Neuronal stem cell (in vitro differentiated cells): ENCODE results near the gene LINGO3.
A peak's percentile ranks its signal among the peaks of the same experiment; 100 is the strongest.

Source experiments
- DNase-seq: peaks from one replicate; pipeline ENCODE4 v3.0.0-alpha.2; 2013; ENCODE audit warnings: low spot score
- H2AFZ ChIP-seq: one replicate; pipeline ENCODE4 v1.6.1; 2013; ENCODE audit warnings: mild to moderate bottlenecking, low read length, inconsistent platforms
- H2AK5ac ChIP-seq: 2 replicates; pipeline ENCODE4 v1.6.1; 2013; ENCODE audit warnings: low read depth, mild to moderate bottlenecking, inconsistent platforms, low read length, moderate library complexity, mixed read lengths
- H2BK120ac ChIP-seq: 2 replicates; pipeline ENCODE4 v1.6.1; 2013; ENCODE audit warnings: low read depth, mild to moderate bottlenecking, inconsistent platforms, low read length, moderate library complexity, mixed read lengths
- H2BK12ac ChIP-seq: one replicate; pipeline ENCODE4 v1.6.1; 2013; ENCODE audit warnings: low read length, inconsistent platforms
- H2BK15ac ChIP-seq: 2 replicates; pipeline ENCODE4 v1.6.1; 2013; ENCODE audit warnings: mild to moderate bottlenecking, low read length, inconsistent platforms, mixed read lengths
- H2BK5ac ChIP-seq: one replicate; pipeline ENCODE4 v1.6.1; 2013; ENCODE audit warnings: inconsistent platforms, mild to moderate bottlenecking, low read length, moderate library complexity
- H3K14ac ChIP-seq: one replicate; pipeline ENCODE4 v1.6.1; 2013; ENCODE audit warnings: low read length, inconsistent platforms
- H3K18ac ChIP-seq: 2 replicates; pipeline ENCODE4 v1.6.1; 2013; ENCODE audit warnings: low read length, inconsistent platforms
- H3K23ac ChIP-seq: 2 replicates; pipeline ENCODE4 v1.6.1; 2013; ENCODE audit warnings: low read depth, mild to moderate bottlenecking, mixed read lengths, low read length, inconsistent platforms; ENCODE audit not compliant: poor library complexity
- H3K27ac ChIP-seq: replicated peaks from 3 replicates; pipeline ENCODE4 v1.5.1; 2013; ENCODE audit warnings: low read length, inconsistent platforms
- H3K27me3 ChIP-seq, 3 experiments: 2 replicates each; pipeline ENCODE4 v1.6.1; 2013; ENCODE audit warnings: low read length in 3 of 3, mild to moderate bottlenecking in 2 of 3, inconsistent platforms in 1 of 3, low read depth in 1 of 3, mixed read lengths in 1 of 3, moderate library complexity in 1 of 3; ENCODE audit not compliant: control insufficient read depth in 3 of 3, insufficient read depth in 3 of 3
- H3K36me3 ChIP-seq, 2 donors: replicated peaks in 1 of 2; 2 replicates each; pipeline ENCODE4 v1.6.1; 2013; ENCODE audit warnings: low read length in 2 of 2; ENCODE audit not compliant: control insufficient read depth in 2 of 2, insufficient read depth in 2 of 2
- H3K4ac ChIP-seq: 2 replicates; pipeline ENCODE4 v1.6.1; 2013; ENCODE audit warnings: inconsistent platforms, mild to moderate bottlenecking, low read length, moderate library complexity
- H3K4me1 ChIP-seq, 2 donors: 1 replicate in 1 of 2; 2 replicates in 1 of 2; pipeline ENCODE4 v1.6.1; 2013; ENCODE audit warnings: low read length in 2 of 2, low read depth in 1 of 2; ENCODE audit not compliant: control insufficient read depth in 2 of 2, insufficient read depth in 1 of 2
- H3K4me2 ChIP-seq: one replicate; pipeline ENCODE4 v1.6.1; 2013; ENCODE audit warnings: mild to moderate bottlenecking, low read length, inconsistent platforms; ENCODE audit not compliant: insufficient read depth, poor library complexity, severe bottlenecking
- H3K4me3 ChIP-seq, 2 donors: 2 replicates each; pipeline ENCODE4 v1.5.1; 2013; ENCODE audit warnings: low read length in 2 of 2, mild to moderate bottlenecking in 2 of 2, inconsistent platforms in 1 of 2, moderate library complexity in 1 of 2
- H3K79me1 ChIP-seq: one replicate; pipeline ENCODE4 v1.6.1; 2013; ENCODE audit warnings: low read depth, mild to moderate bottlenecking, inconsistent platforms, low read length, moderate library complexity
- H3K9ac ChIP-seq: one replicate; pipeline ENCODE4 v1.6.1; 2013; ENCODE audit warnings: mild to moderate bottlenecking, low read depth, low read length, inconsistent platforms; ENCODE audit not compliant: poor library complexity
- H3K9me3 ChIP-seq, 2 donors: replicated peaks in 1 of 2; 2 replicates each; pipeline versions ENCODE3 to v1.6.1; 2013; ENCODE audit warnings: low read length in 2 of 2, mild to moderate bottlenecking in 2 of 2, inconsistent platforms in 1 of 2, low read depth in 1 of 2, mixed read lengths in 1 of 2, moderate library complexity in 1 of 2; ENCODE audit not compliant: control insufficient read depth in 2 of 2, insufficient read depth in 1 of 2
- H4K8ac ChIP-seq: one replicate; pipeline ENCODE4 v1.6.1; 2013; ENCODE audit warnings: low read depth, mild to moderate bottlenecking, inconsistent platforms, low read length, moderate library complexity
- H4K91ac ChIP-seq: one replicate; pipeline ENCODE4 v1.6.1; 2013; ENCODE audit warnings: low read length, low read depth, mild to moderate bottlenecking, inconsistent platforms; ENCODE audit not compliant: poor library complexity
- whole genome bisulfite sequencing, 2 donors: extraction: QIAGEN DNeasy Blood & Tissue Kit; methylation state at CpG; one replicate each; pipeline ENCODE4 v1.1.7; 2013; ENCODE audit warnings: missing lambda C conversion rate in 2 of 2, mixed read lengths in 1 of 2; ENCODE audit not compliant: insufficient read length in 2 of 2, insufficient replicate concordance in 1 of 2; ENCODE audit errors: extremely low coverage in 2 of 2; 5-methylcytosine and 5-hydroxymethylcytosine counted together

The LINGO3 gene

GRCh38 chr19:2330632-2331284 is 22.8 kb upstream of the LINGO3 start:
- Histone ChIP-seq H3K4me3 (no peak overlapping the region), H4K91ac (no peak overlapping the region)

DNA sequence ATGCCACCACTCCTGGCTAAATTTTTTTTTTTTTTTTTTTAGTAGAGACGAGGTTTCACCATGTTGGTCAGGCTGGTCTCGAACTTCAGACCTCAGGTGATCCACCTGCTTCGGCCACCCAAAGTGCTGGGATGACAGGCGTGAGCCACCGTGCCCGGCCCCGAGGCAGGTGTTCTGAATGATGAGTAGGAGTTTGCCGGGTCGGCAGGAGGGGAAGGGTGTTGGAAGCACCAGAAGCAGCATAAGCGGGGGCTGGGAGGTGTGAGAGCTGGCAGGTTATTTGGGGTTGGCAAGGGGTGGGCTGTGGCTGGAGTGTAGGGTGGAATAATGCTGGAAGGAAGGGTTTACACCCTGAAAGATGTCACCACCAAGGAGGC is 22.3 kb upstream of the LINGO3 start:
- Histone ChIP-seq H3K4me3 (no peak overlapping the region), H2AK5ac (no peak overlapping the region), H3K23ac (no peak overlapping the region), H3K4ac (no peak overlapping the region), H2BK15ac (peak overlapping the region; percentile 67), H3K27ac (no peak overlapping the region), H4K91ac (no peak overlapping the region), H3K14ac (no peak overlapping the region), H3K4me1 (peaks cover 16 to 17% of the 10 kb centered on the region in 2 donors), H4K8ac (no peak overlapping the region), H2AFZ (no peak overlapping the region), H3K9ac (no peak overlapping the region), H3K9me3 (peaks cover 0 to 2% of the 10 kb centered on the region in 2 donors), H2BK5ac (no peak overlapping the region), H3K79me1 (peaks cover 17% of the 10 kb centered on the region), H3K36me3 (peaks cover 5 to 26% of the 10 kb centered on the region in 2 donors), H3K4me2 (no peak overlapping the region), H3K27me3 (no peaks in the 10 kb centered on the region), H2BK12ac (no peak overlapping the region), H2BK120ac (no peak overlapping the region), H3K18ac (no peak overlapping the region)
- no CpG with 5 or more reads among the region's 10 CpGs for WGBS, 2 donors
- no peak for DNase-seq

More at GRCh38 chr19:2330632-2331284, 22.8 kb upstream of the LINGO3 start:
- Histone ChIP-seq H2AFZ (no peak overlapping the region), H3K18ac (no peak overlapping the region), H3K9me3 (peaks cover 0 to 2% of the 10 kb centered on the region in 2 donors), H2BK15ac (peak overlapping the region; percentile 67), H3K4me2 (no peak overlapping the region), H3K27ac (peak overlapping the region; percentile 35), H2AK5ac (no peak overlapping the region), H3K27me3 (no peaks in the 10 kb centered on the region), H3K4me1 (peaks cover 16 to 17% of the 10 kb centered on the region in 2 donors), H4K8ac (no peak overlapping the region), H2BK120ac (no peak overlapping the region), H2BK12ac (no peak overlapping the region), H3K4ac (no peak overlapping the region), H3K36me3 (peaks cover 3 to 21% of the 10 kb centered on the region in 2 donors), H2BK5ac (no peak overlapping the region), H3K14ac (no peak overlapping the region), H3K23ac (no peak overlapping the region), H3K79me1 (peaks cover 18% of the 10 kb centered on the region), H3K9ac (peak overlapping the region; percentile 81)
- WGBS, 2 donors: no CpG with 5 or more reads among the region's 20 CpGs
- DNase-seq: no peak

DNA sequence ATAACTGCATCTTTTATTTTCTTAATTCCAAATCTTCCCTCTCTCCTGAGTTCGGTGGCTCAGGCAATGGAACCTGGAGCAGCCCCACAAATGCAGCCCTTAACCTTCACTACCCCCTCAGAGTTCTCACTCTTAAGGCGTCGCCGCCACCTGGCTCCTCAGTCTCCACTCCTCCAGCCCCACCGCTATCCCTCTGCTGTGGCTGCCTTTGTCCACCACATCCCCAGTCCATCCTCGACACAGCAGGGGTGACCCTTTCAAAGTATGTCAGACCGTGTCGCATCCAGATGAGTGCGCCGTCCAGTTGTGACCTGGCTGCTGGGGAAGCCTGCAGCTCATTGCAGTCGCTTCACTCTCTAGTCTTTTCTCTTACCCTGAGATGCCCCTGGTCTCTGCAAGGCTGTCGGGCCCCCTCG is 21.6 kb upstream of the LINGO3 start:
- Histone ChIP-seq H2AFZ (no peak overlapping the region), H2BK120ac (no peak overlapping the region), H3K27me3 (no peaks in the 10 kb centered on the region), H3K14ac (no peak overlapping the region), H3K4me2 (peak overlapping the region; percentile 83), H3K9me3 (no peaks in the 10 kb centered on the region), H3K4me3 (peak overlapping the region; percentile 96 to 98), H3K23ac (peak overlapping the region; percentile 21), H4K91ac (no peak overlapping the region), H2BK5ac (peak overlapping the region; percentile 75), H3K4ac (no peak overlapping the region), H3K9ac (peak overlapping the region; percentile 92), H3K27ac (no peak overlapping the region), H3K4me1 (peaks cover 16 to 17% of the 10 kb centered on the region in 2 donors), H3K79me1 (peaks cover 19% of the 10 kb centered on the region), H4K8ac (no peak overlapping the region), H3K36me3 (peaks cover 10 to 29% of the 10 kb centered on the region in 2 donors), H3K18ac (no peak overlapping the region), H2AK5ac (peak overlapping the region; percentile 90), H2BK15ac (no peak overlapping the region), H2BK12ac (no peak overlapping the region)
- no CpG with 5 or more reads among the region's 13 CpGs for WGBS, 2 donors
- DNase-seq: peak; percentile 53

DNA sequence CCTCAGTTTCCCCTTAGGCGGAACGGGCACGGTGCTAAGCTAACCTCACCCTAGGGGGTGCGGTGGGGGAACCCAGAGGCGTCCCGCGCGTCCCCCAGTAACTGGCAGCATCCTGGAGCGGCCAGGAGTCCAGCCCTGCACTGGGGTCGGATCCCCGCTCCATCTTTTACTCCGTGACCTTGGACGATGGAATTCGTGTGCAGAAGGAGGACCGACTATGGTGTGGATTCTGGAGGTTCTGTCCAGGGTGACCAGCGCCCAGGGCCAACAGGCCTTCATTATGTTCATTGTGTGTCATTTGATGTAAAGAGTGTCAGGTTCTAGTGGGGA is 21.2 kb upstream of the LINGO3 start:
- peak overlapping the region; percentile 96 to 98 for H3K4me3 ChIP-seq
- no peak overlapping the region for H2BK120ac ChIP-seq
- H3K4me1 ChIP-seq: peaks cover 16 to 17% of the 10 kb centered on the region in 2 donors
- H3K14ac ChIP-seq: peak overlapping the region; percentile 89
- H2AFZ ChIP-seq: peak overlapping the region; percentile 86
- peak overlapping the region; percentile 97 for H3K18ac ChIP-seq
- H4K8ac ChIP-seq: peak overlapping the region; percentile 29
- peak overlapping the region; percentile 75 for H2BK5ac ChIP-seq
- no peak for DNase-seq
- no CpG with 5 or more reads among the region's 16 CpGs for WGBS, 2 donors
- no peak overlapping the region for H3K4ac ChIP-seq
- H2BK12ac ChIP-seq: peak overlapping the region; percentile 73
- peak overlapping the region; percentile 90 for H2AK5ac ChIP-seq
- H3K4me2 ChIP-seq: peak overlapping the region; percentile 83
- peak overlapping the region; percentile 24 for H2BK15ac ChIP-seq
- peaks cover 11 to 29% of the 10 kb centered on the region in 2 donors for H3K36me3 ChIP-seq
- no peak overlapping the region for H3K27ac ChIP-seq
- H3K23ac ChIP-seq: peak overlapping the region; percentile 98
- peak overlapping the region; percentile 92 for H3K9ac ChIP-seq
- no peaks in the 10 kb centered on the region for H3K27me3 ChIP-seq
- H3K9me3 ChIP-seq: no peaks in the 10 kb centered on the region
- H3K79me1 ChIP-seq: peaks cover 20% of the 10 kb centered on the region
- no peak overlapping the region for H4K91ac ChIP-seq
